HCT116 (cell line): Measurements from ENCODE around the gene MTMR10. TPM values are rescaled to one million over a fixed set of nuclear protein-coding genes. Genes with fewer than 3 reads are reported as not detected.
A peak's percentile ranks its signal among the peaks of the same experiment; 100 is the strongest.

ENCODE experiments used
- ATAC-seq: fragments of 200-7000 bp; cut with Tn5 transposase; 2 replicates; pipeline ENCODE4 v1.9.1; 2020; ENCODE audit warnings: mild to moderate bottlenecking, moderate library complexity
- BruUV-seq: library from RNA; stranded (reverse); fragments of 400-500 nt; replicated peaks from 2 replicates; lab custom pipeline; 2021; lab: Mats Ljungman, UMichigan
- CTCF ChIA-PET: fragments of 300-600 bp; sonication (Branson Sonifier 250); formaldehyde crosslinking; loops from one replicate; lab custom pipeline; 2021; ENCODE audit warnings: antibody characterized with exemption; lab: Charles Lee
- POLR2A ChIA-PET: fragments of 300-600, 350-600 bp; sonication (Branson Sonifier 250); formaldehyde crosslinking; loops from one replicate; lab custom pipeline; 2021; ENCODE audit warnings: antibody characterized with exemption; lab: Charles Lee
- RAD21 ChIA-PET, 2 experiments: fragments of 300-600 bp; sonication (Branson Sonifier 250); formaldehyde crosslinking; loops; one replicate each; lab custom pipeline; 2023; ENCODE audit warnings: low total read pairs in 2 of 2; ENCODE audit not compliant: uncharacterized antibody in 2 of 2, unreplicated experiment in 2 of 2, low non-redundant PET in 1 of 2; lab: Charles Lee
- DNase-seq: peaks from one replicate; pipeline ENCODE4 v3.0.0-alpha.2; 2010; ENCODE audit warnings: low read depth, low spot score
- H2AFZ ChIP-seq: fragments of 200-600 bp; shearing (Covaris generic), sonication (generic); 2 replicates; pipeline ENCODE4 v1.6.1; 2017; ENCODE audit warnings: low read depth, mixed run types, mixed read lengths, antibody characterized with exemption, low read length; ENCODE audit not compliant: poor library complexity, severe bottlenecking
- H3K27ac ChIP-seq: 2 replicates; pipeline ENCODE4 v1.5.1; 2012; ENCODE audit warnings: low read depth, low read length
- H3K27me3 ChIP-seq: fragments of 200-600 bp; sonication (generic); 2 replicates; pipeline ENCODE4 v1.6.1; 2016; ENCODE audit warnings: mixed run types, low read length, mixed read lengths; ENCODE audit not compliant: insufficient read depth
- H3K36me3 ChIP-seq, 2 experiments: fragments of 200-500 bp in 1 of 2; fragments of 200-600 bp in 1 of 2; sonication (Bioruptor generic) in 1 of 2; sonication (generic) in 1 of 2; 2 replicates each; pipeline versions ENCODE4 v1.5.1 to v1.6.1; 2014 to 2016; ENCODE audit warnings: low read length in 2 of 2, inconsistent platforms in 1 of 2, mixed read lengths in 1 of 2, mixed run types in 1 of 2; ENCODE audit not compliant: insufficient read depth in 2 of 2, control insufficient read depth in 1 of 2
- H3K4me1 ChIP-seq, 2 experiments: fragments of 200-600 bp in 1 of 2; sonication (generic) in 1 of 2; 2 replicates each; pipeline versions ENCODE4 v1.5.1 to v1.6.1; 2012 to 2017; ENCODE audit warnings: low read length in 2 of 2, inconsistent platforms in 1 of 2, mild to moderate bottlenecking in 1 of 2, mixed read lengths in 1 of 2, mixed run types in 1 of 2, moderate library complexity in 1 of 2; ENCODE audit not compliant: insufficient read depth in 2 of 2, control insufficient read depth in 1 of 2
- H3K4me2 ChIP-seq: fragments of 200-600 bp; sonication (generic); 2 replicates; pipeline ENCODE4 v1.6.1; 2017; ENCODE audit warnings: mixed run types, low read length, mixed read lengths
- H3K4me3 ChIP-seq, 2 experiments: fragments of 200-600 bp in 1 of 2; sonication (generic) in 1 of 2; replicated peaks in 1 of 2; 2 replicates each; pipeline ENCODE4 v1.5.1; 2011 to 2016; ENCODE audit warnings: low read length in 2 of 2, control low read depth in 1 of 2, low read depth in 1 of 2, mild to moderate bottlenecking in 1 of 2, mixed read lengths in 1 of 2, mixed run types in 1 of 2
- H3K79me2 ChIP-seq: fragments of 200-600 bp; sonication (generic); 2 replicates; pipeline ENCODE4 v1.6.1; 2017; ENCODE audit warnings: mild to moderate bottlenecking, mixed run types, low read length, moderate library complexity, mixed read lengths; ENCODE audit not compliant: insufficient read depth
- H3K9ac ChIP-seq: fragments of 200-600 bp; sonication (generic); 2 replicates; pipeline ENCODE4 v1.6.1; 2016; ENCODE audit warnings: low read length, mixed read lengths
- H3K9me2 ChIP-seq: fragments of 200-600 bp; sonication (generic), shearing (Covaris generic); 2 replicates; pipeline ENCODE4 v1.6.1; 2017; ENCODE audit warnings: mixed run types, mild to moderate bottlenecking, moderate library complexity; ENCODE audit not compliant: insufficient read depth
- H3K9me3 ChIP-seq, 2 experiments: fragments of 200-500 bp in 1 of 2; fragments of 200-600 bp in 1 of 2; sonication (Bioruptor generic) in 1 of 2; sonication (generic) in 1 of 2; 2 replicates each; pipeline ENCODE4 v1.6.1; 2014 to 2017; ENCODE audit warnings: low read length in 2 of 2, mixed read lengths in 2 of 2, inconsistent platforms in 1 of 2, low read depth in 1 of 2, mild to moderate bottlenecking in 1 of 2, mixed run types in 1 of 2, moderate library complexity in 1 of 2; ENCODE audit not compliant: control insufficient read depth in 1 of 2, insufficient read depth in 1 of 2
- H4K20me1 ChIP-seq: fragments of 200-600 bp; sonication (generic), shearing (Covaris generic); 2 replicates; pipeline ENCODE4 v1.6.1; 2017; ENCODE audit warnings: mixed run types, mild to moderate bottlenecking, moderate library complexity; ENCODE audit not compliant: insufficient read depth
- ATF3 ChIP-seq: IDR thresholded peaks from 2 replicates; pipeline ENCODE4 v1.6.1; 2012
- CBX3 ChIP-seq: IDR thresholded peaks from 2 replicates; pipeline ENCODE4 v1.6.1; 2012; ENCODE audit warnings: low read depth
- CEBPB ChIP-seq: IDR thresholded peaks from 2 replicates; pipeline ENCODE4 v1.6.1; 2012; ENCODE audit warnings: low read depth
- CTCF ChIP-seq, 3 experiments: fragments of 200-600 bp in 1 of 3; sonication (generic) in 1 of 3; IDR thresholded peaks in 2 of 3; conservative IDR thresholded peaks in 1 of 3; 2 replicates each; pipeline ENCODE4 v1.5.1; 2012 to 2017; ENCODE audit warnings: low read depth in 2 of 3, low read length in 2 of 3, antibody characterized with exemption in 1 of 3, borderline replicate concordance in 1 of 3, control low read depth in 1 of 3, mild to moderate bottlenecking in 1 of 3, mixed read lengths in 1 of 3, mixed run types in 1 of 3, moderate library complexity in 1 of 3; ENCODE audit not compliant: insufficient read depth in 1 of 3
- EZH2 ChIP-seq: fragments of 200-600 bp; sonication (generic); IDR thresholded peaks from 2 replicates; pipeline ENCODE4 v1.6.1; 2017; ENCODE audit warnings: antibody characterized with exemption, mixed run types
- FOSL1 ChIP-seq: IDR thresholded peaks from 2 replicates; pipeline ENCODE4 v1.6.1; 2012; ENCODE audit warnings: low read depth
- JUND ChIP-seq: IDR thresholded peaks from 2 replicates; pipeline ENCODE4 v1.6.1; 2012
- RAD21 ChIP-seq: IDR thresholded peaks from 2 replicates; pipeline ENCODE4 v1.6.1; 2012; ENCODE audit warnings: low read depth, mild to moderate bottlenecking
- SIN3A ChIP-seq: IDR thresholded peaks from 2 replicates; pipeline ENCODE4 v1.6.1; 2012; ENCODE audit warnings: low read depth
- SP1 ChIP-seq: IDR thresholded peaks from 2 replicates; pipeline ENCODE4 v1.6.1; 2012; ENCODE audit warnings: low read depth
- TCF7L2 ChIP-seq: IDR thresholded peaks from 2 replicates; pipeline ENCODE4 v1.7.0; 2011; ENCODE audit warnings: borderline replicate concordance, inconsistent platforms; ENCODE audit not compliant: insufficient read depth, insufficient read length; ENCODE audit errors: extremely low read depth
- YY1 ChIP-seq: IDR thresholded peaks from 2 replicates; pipeline ENCODE4 v1.6.1; 2011; ENCODE audit warnings: low read length, low read depth, moderate library complexity, mild to moderate bottlenecking; ENCODE audit not compliant: insufficient replicate concordance; ENCODE audit errors: extremely low read depth
- ZFX ChIP-seq: fragments of 450-650 bp; IDR thresholded peaks from 2 replicates; pipeline ENCODE4 v1.6.1; 2017
- ZNF274 ChIP-seq: fragments of 200-500 bp; sonication (Bioruptor generic); IDR thresholded peaks from 2 replicates; pipeline ENCODE4 v1.6.1; 2014; ENCODE audit warnings: mild to moderate bottlenecking, low read depth, low read length, inconsistent platforms
- intact Hi-C: fragments of 100-400 bp; cut with micrococcal nuclease; formaldehyde crosslinking; loops from 2 replicates; pipeline ENCODE4 v1.10.0; 2022
- total RNA-seq: library from RNA; stranded (reverse); gene quantifications from one replicate; pipeline ENCODE4 v1.2.1, GENCODE V29; 2021; ENCODE audit not compliant: unreplicated experiment
- TF ChIP-seq, protein P1 (sequence below): IDR thresholded peaks from 2 replicates; pipeline ENCODE4 v1.6.1; 2012

MTMR10 gene
- total RNA-seq, 1 experiment from 2014 or later: 13.4 TPM

DNA sequence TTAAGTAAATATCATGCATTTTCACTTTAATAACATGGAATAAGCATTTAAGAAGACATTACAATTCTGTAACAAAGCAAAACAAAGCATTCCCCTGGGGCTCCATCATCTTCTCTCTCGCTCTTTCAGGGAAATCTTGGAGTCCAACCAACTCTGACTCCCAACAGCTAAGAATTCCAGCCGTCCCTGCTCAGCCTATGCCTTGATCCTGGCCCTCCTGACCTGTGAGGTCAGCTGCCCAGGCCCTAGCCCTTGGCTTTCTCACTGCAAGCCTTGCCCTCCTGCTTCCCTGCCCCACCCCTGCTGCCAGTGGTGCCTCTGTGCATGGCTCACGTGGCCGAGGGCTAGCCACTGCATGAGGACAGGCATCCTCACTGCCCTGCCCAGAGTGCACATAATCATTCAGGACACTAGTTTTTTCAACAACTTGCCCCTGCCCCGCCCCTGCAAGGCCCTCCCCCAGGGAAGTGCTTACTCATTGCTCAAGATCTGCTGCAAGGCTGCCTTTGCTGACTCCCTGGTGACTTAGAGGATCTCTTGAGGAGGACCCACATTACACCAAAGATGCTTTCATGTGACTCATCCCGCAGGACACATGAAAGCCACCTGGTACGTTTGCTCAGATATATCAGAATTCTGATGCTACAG, 37.6 kb downstream of the MTMR10 start:
- ChIA-PET POLR2A (no interaction called here), CTCF (interaction anchor here (0.6 kb wide), 1 partner anchor 175 kb away, joined by 3 read pairs; no protein-coding TSS in a partner anchor), RAD21 (no interaction called here)
- H3K9me3 ChIP-seq: peaks cover 3 to 5% of the 10 kb centered on the region in 2 experiments; a peak in 2 of 4 replicates
- H4K20me1 ChIP-seq: no peaks in the 10 kb centered on the region
- TF ChIP-seq CBX3 (no peak), FOSL1 (peak; percentile 34; the same call in 1 of the 2 replicates), CEBPB (peak; percentile 47), JUND (0 out of 2 replicates have a peak, but pooled peaks have one; percentile 10), ZNF274 (no peak), TCF7L2 (peak; percentile 26), SP1 (0 out of 2 replicates have a peak, but pooled peaks have one; percentile 21)
- TF ChIP-seq, protein P1, sequence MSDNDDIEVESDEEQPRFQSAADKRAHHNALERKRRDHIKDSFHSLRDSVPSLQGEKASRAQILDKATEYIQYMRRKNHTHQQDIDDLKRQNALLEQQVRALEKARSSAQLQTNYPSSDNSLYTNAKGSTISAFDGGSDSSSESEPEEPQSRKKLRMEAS: 0 out of 2 replicates have a peak, but pooled peaks have one; percentile 15
- peaks cover 12 to 19% of the 10 kb centered on the region in 2 experiments; a peak in 3 of 4 replicates for H3K36me3 ChIP-seq
- no peaks in the 10 kb centered on the region for H3K79me2 ChIP-seq
- H3K27me3 ChIP-seq: no peaks in the 10 kb centered on the region
- BruUV-seq: no TSS peak
- no peak overlapping the region for H2AFZ ChIP-seq
- ATAC-seq (peak; percentile 97), DNase-seq (peak; percentile 71)
- no peak overlapping the region for H3K9ac ChIP-seq
- peak overlapping the region; percentile 46 for H3K27ac ChIP-seq
- H3K4me2 ChIP-seq: peak overlapping the region; percentile 45
- intact Hi-C loops: no loop called here
- H3K4me3 ChIP-seq: peak overlapping the region in 1 of 2 experiments; percentile 14; a peak in 1 of 4 replicates
- no peaks in the 10 kb centered on the region for H3K9me2 ChIP-seq
- H3K4me1 ChIP-seq: peaks cover 19 to 25% of the 10 kb centered on the region in 2 experiments

DNA sequence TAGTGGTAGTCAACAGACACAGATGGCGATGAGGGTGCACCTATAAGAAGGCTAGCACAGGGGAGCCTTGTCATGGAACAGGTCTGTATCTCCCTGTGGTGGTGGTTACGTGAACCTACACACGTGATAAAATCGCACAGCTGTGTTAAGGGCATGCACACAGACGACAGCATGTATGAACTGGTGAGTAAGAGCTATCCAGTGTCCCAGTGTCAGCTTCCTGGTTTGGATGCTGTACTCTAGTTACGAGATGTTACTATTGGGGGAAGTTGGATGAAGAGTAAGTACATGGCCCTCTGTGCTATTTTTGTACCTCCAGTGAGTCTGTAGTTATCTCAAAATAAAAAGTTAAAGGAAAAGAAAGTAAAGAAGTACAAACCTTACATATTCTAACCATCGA, 38.2 kb downstream of the MTMR10 start:
- CTCF ChIA-PET: no interaction called here
- no peak overlapping the region for H3K27ac ChIP-seq
- RAD21 ChIA-PET: no interaction called here
- TF ChIP-seq, protein P1: no peak
- TF ChIP-seq YY1 (no peak), TCF7L2 (no peak), RAD21 (no peak), ZFX (no peak), EZH2 (no peak), CBX3 (no peak), ATF3 (no peak), SIN3A (no peak), SP1 (no peak), CTCF (IDR thresholded peaks at IDR 0.05 in 2 of 3, conservative IDR thresholded peaks at IDR 0.05 in 1 of 3; ENCODE audit: borderline replicate concordance in 1 of 3, insufficient read depth in 1 of 3, low read depth in 2 of 3, low read length in 2 of 3) (no peak), FOSL1 (no peak)

More for the DNA sequence above, 38.2 kb downstream of the MTMR10 start:
- no TSS peak for BruUV-seq
- H3K9me2 ChIP-seq: no peaks in the 10 kb centered on the region
- no peaks in the 10 kb centered on the region for H3K79me2 ChIP-seq
- intact Hi-C loops: no loop called here
- no peak overlapping the region for H3K9ac ChIP-seq
- peaks cover 6 to 24% of the 10 kb centered on the region in 2 experiments for H3K36me3 ChIP-seq
- H3K9me3 ChIP-seq: peaks cover 3 to 7% of the 10 kb centered on the region in 2 experiments; a peak in 2 of 4 replicates
- DNase-seq (no peak), ATAC-seq (no peak)
- no peak overlapping the region for H3K4me3 ChIP-seq
- POLR2A ChIA-PET: no interaction called here
- H2AFZ ChIP-seq: no peak overlapping the region
- no peaks in the 10 kb centered on the region for H3K27me3 ChIP-seq
- peak overlapping the region; percentile 45; the same call in 1 of the 2 replicates for H3K4me2 ChIP-seq
- H3K4me1 ChIP-seq: peaks cover 19 to 25% of the 10 kb centered on the region in 2 experiments
- H4K20me1 ChIP-seq: no peaks in the 10 kb centered on the region
